CD4-positive, alpha-beta T cell treated with Interleukin-10 for 1 hour (primary cell): ENCODE data around the gene CD99L2.

Experiments
- DNase-seq: peaks from one replicate; pipeline ENCODE4 v3.0.0-alpha.2; 2020

Gene CD99L2, protein sequence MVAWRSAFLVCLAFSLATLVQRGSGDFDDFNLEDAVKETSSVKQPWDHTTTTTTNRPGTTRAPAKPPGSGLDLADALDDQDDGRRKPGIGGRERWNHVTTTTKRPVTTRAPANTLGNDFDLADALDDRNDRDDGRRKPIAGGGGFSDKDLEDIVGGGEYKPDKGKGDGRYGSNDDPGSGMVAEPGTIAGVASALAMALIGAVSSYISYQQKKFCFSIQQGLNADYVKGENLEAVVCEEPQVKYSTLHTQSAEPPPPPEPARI

DNA sequence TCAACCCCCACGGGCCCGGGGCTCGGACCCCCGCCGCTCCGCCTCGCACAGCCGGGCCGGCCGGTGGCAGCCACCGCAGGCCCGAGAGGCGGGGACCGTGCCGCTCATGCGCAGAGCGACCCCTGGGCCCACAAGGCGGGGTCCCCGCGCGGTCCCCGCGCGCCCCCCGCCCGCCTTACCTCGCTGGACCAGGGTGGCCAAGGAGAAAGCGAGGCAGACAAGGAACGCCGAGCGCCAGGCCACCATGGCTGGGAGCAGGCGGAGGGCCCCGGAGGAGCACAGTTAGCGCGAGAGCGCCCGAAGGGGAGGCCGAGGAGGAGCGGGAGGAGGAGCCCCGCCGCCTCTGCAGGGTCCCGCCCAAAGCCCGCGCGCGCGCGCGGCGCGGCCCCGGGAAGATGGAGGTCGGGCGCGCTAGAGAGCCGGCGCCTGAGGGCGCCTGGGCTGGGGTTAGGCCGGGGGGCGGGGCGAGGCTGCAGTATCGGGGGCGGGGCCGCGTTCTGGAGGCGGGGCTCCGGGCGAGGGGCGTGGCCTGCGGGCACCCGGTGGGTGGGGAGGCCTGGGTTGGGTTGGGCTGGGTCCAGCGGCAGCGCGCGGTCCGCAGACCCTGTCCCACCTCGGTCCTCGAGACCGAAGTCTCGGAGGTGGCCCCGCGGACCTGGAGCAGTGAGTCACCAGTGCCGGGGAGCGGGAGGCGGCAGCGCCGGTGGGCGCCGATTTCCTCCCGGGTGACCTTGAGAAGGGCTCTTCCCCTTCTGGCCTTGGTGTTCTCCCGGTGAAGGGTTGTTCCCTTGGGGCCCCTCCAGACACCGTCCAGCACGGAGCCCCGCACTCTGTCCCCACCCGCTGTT, at the start of gene CD99L2:
Gene CD99L2, minus strand, starts transcription at position 326 of the 848 bp plus-strand sequence. Its CDS starts 80 bp downstream, at position 246.
- peak; percentile 91 for DNase-seq

DNA sequence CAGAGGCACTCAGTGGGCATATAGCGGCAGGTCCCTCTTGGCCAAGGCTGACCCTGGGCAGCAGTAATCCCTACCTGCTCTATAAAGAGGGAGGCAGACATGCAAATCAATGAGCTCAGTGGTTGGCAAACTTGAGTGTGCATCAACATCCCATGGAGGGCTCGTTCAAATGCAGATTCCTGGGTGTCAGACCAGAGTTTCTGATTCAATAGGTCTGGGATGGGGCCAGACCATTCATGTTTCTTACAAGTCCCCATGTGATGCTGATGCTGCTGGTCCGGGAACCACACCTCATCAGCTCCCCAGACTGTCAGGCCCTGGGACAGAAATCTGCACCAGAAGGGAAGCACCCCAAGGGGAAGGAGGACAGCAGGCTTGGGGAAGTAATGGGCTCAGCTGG, 45.8 kb upstream of the CD99L2 start:
- no peak for DNase-seq

DNA sequence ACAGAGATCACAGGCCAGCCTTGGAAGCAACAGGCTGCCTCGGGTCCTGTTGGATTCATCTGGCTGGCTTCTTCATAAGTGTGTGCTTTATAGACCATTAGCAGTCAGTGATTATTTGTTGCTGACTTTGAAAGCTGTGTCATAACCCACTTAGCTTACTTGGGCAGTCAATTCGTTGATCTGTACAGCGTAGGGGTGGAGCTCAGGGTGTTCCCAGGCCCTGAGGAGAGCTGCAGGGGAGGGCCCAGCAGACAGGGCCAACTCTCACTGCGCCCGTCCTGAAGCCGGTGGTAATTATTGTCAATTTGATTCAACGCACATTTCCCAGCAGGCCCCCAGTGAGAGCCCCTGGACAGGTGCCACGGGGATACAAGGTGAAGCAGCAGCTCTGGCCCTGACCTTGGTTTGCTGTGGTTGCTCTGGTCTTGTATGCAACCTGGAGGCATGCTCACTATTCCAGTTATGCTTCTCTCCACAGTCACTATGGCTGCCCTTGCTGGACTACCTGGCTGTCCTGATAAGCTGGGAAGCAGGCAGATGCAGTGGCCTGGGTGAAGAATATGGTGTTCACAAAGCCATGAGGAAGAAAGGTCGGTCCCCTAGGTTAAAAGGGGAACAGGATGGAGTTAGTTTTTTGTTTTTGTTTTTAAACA, 44.6 kb upstream of the CD99L2 start:
- no peak for DNase-seq

DNA sequence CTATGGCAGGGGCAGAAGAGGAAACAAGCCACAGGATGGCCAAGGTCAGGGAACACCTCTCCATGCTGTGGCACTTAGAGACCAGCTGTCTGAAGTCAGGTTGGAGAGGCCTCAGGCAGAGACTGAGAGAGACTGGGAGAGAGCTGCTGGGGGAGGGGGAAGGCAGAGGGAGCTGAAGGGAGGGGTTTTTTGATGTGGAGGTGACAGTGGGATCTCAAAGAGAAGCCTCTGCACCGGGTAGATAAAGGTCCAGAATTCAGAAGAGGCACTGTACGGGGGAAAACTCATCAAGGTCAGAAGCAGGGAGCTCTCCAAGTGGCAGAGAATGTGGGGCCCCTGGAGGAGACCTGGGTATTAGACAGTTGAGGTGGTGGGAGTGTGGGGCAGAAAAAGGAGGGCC, 43.1 kb upstream of the CD99L2 start:
- DNase-seq, result no peak

DNA sequence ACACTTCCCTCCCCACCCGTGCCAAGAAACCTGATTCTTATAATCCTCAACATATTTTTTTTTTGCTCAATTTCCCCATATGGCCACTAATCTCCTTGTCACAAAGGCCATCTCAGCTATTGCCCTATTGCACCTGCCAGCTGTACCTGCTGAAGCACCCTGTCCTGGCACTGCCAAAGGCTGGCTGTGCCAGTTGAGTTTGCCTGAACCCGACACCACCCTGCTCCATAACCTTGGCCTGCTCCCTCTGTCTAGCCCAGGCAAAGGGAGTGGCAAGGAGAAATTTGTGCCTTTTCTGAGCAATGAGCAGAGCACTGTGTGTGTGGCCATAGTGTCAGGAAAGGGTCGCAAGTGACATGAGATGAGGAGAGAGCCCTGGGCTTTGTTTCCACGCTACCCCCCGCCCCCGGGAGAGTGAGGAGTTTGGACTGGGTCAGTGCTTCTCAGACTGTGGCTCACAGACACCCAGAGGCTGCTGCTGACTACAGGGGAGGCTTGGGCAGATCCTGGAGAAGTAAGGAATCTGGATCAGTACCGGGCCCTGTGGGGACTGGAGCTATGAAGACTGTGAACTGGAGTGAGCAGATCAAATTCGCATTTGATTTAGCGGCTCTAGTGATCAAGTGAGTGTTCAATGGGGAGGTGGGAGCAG, 42.5 kb upstream of the CD99L2 start:
- DNase-seq, result no peak

DNA sequence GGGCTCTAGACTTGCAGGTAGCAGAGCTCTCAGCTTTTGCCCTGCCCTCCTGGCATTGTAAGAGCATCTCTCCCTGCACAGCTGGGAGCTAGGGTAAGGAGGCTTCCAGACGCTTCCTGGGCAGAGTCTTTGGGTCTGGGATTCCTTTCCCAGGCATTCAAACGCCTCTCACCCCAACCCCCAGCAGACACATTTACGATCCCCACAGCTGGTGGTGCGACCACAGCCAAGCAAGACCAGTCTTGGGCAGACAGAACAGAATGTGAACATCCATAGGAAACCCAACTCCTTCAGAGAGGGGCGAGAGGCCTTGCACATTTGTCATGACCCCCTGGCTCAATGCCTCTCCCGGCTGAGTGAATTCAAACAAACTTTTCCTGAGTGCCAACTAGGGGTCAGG, 38.1 kb upstream of the CD99L2 start:
- no peak for DNase-seq

DNA sequence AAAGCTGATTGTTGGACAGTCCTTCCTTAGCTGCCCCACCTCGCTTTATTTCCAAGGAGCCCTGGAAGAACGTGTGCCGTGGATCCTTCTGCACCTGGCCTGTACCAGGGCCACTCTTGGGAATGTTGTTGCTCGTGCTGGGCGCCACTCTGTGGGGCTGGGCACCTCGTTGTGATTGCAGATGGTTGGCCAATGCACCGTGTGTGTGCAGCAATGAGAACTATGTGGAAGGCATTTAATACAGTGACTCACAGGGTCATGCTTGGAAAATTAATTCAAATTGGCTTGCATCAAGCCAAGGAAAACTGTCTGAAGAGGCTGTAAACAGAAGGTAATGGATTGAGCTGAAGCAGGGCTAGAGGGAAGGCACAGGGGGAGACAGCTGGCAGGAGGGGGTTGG, 37.0 kb upstream of the CD99L2 start:
- DNase-seq, result no peak

DNA sequence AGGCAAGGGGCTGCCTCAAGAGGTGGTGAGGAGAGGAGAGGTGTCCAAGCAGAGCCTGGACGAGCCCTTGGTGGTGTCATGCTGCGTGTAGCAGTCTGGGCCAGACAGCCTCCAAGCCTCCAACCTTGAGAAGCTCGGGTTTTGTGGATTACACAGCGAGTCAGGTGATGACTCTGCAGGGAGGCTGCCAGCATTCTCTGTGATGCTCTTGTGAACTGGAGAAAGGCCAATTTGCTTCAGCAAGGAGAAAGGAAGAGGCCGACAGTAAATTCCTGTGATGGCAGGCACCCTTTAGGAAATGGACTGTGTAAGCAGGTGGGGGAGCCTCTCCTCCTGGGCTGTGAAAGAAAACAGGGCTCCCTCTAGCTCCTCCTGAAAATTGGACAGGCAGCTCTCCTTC, 36.0 kb upstream of the CD99L2 start:
- no peak for DNase-seq

DNA sequence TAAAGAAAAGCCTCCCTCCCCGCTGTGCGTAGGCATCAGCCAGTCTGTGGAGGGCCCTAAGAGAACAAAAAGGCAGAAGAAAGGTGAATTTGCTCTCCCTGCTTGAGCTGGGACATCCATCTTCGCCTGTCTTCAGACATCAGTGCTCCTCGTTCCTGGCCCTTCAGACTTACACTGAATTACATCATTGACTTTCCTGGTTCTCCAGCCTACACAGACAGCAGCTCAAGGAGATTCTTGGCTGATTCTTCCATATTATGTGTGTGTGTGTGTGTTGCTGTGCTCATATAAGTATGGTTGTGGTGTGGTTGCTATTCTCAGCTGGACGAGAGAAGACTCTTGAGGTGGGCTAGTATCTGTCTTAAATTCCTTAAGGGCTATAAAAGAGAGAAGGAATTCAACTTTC, 35.5 kb upstream of the CD99L2 start:
- no peak for DNase-seq

DNA sequence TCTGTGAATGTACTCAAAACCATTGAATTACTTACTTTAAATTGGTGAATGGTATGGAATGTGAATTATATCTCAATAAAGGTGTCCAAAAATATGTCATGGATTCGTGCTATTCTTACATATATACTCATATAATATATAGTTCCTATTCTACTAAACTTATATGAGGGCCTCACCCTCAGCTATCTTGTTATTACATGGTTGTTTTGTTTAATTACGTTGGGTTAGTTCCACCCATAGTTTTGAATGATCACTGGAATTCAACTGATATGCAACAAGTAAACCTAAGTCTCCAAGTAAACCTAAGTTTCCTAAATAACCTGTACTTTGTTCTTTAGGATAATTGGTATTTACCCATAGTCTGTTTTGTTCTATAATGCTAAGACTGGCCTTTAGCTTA, 30.6 kb upstream of the CD99L2 start:
- no peak for DNase-seq

DNA sequence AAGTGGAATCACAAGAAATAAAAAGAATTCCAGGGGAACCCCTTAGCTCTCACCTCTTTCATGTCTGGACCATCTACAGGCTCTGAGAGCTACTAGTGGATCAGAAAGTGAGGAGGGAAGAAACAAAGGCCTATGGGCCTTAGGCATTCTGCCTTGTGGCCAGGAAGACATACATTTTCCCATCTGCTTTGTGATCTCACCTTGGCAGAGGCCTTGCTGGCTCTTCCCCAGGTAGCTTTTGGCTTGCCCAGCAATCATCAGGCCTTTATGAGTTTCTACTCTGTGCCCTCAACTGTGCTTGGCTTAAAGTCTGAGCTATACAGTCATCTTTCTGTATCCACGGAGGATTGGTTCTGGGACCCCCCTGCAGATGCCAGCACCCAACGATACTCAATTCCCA, 28.3 kb upstream of the CD99L2 start:
- no peak for DNase-seq

DNA sequence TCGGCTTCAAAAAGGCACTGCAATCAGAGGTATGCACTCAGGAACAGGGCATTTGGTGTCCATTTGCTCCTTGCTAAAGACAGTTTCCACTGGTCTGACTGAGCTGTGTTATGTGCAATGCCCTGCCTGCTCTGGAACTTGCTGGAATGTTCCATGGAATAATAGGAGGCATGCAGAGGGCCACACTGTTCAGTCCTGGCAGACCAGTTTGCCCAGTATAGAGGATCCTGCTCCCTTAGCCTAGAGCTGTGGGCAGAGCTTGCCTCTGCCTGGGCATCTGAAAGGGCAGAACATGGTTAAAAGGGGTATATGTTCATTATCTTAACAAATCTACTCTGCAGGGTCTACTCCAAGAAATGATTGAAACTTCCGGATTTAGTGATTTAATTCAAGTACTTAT, 27.8 kb upstream of the CD99L2 start:
- DNase-seq, result no peak

DNA sequence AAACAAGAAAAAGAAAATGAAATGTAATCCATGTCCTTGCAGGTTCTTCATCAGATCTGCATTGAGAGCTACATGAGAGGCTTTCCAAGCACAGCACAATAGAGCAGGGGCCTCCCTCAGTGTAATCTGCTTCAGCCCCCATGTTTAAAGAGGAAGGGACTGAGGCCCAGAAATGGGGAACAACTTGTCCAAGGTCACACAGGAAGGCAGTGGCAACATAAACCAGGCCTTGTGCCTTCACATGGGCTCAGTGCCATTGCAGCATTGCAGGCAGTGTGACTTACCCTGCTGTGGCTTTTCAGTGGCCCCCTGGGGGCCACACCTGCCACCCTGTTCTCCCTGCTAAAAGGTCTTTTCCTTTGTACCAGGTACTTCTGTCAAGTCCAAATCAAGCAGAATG, 20.9 kb upstream of the CD99L2 start:
- DNase-seq, result no peak

DNA sequence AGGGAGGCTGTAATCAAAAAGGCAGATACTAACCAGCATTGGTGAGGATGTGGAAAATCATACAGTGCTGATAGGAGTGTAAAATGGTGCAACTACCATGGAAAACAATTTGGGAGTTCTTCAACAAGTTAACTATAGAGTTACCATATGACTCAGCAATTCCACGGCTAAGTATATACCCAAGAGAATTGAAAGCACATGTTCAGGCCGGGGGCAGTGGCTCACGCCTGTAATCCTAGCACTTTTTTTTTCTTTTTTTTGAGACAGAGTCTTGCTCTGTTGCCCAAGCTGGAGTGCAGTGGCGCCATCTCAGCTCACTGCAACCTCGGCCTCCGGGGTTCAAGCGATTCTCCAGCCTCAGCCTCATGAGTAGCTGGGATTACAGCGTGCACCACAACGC, 15.0 kb upstream of the CD99L2 start:
- no peak for DNase-seq

DNA sequence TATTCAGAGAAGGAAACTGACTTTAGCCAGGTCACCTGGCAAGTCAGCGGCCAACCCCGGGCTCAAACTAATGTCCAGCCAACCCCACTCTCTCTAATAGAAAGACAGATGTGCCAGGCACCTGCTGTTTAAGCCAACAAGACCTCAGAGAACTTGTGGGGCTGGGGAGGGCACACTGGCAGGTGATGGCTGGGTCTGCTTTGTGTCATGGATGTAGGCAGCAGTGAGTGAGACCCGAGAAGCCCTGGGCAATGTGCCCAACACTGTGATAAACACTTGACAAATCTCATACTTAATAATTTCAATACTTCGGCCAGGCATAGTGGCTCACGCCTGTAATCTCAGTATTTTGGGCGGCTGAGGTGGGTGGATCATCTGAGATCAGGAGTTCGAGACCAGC, 9.0 kb upstream of the CD99L2 start:
- DNase-seq, result no peak

DNA sequence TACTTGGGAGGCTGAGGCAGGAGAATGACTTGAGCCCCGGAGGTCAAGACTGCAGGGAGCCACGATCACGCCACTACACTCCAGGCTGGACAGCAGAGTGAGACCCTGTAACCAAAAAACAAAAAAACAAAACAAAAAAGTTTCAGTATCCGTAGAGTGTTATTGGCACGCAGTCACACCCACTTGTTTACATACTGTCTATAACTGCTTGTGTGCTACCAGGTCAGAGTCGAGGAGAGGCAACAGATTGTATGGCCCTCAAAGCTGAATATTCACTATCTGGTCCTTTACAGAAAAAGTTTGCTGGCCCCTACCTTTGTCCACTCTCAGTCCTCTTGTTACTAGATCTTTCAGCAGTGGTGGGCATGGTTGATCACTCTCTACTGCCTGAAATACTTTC, 8.2 kb upstream of the CD99L2 start:
- no peak for DNase-seq

DNA sequence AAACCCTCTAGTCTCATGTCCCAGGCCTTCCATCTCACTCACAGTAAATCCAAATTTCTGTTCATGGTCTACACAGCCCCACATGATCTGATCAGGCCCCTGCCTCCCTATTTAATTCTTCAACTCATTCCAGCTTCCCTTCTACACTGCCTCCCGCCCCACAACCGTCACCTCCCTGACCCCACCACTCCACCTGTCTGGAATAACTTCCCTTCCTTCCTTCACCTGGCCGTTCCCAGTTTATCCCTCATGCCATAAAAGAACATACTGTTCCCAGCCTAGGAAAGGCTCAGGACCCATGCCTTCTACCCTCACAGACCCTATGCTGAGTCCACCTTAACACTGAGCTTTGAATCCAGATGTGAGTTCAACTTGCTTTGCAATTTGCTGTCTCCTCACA, 6.8 kb upstream of the CD99L2 start:
- no peak for DNase-seq

DNA sequence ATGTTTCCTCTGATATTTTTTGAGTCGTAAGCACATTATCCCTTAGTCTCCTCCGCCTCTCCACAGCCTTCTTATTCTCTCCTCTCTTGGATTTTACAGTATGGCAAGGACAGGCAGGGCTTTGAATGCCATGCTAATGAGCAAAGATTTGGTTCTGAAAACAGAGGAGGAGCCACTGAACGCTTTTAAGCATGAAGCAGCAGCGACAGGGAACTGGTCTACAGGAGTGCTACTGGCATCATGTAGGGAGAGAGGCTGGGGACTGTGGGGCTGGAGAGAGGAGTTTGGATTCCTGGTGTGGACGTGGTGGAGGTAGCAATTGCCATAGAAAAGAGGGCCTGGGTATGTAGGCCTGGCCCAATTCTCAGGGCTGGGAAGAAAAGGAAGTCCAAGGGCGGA, 4.6 kb upstream of the CD99L2 start:
- DNase-seq, result no peak

DNA sequence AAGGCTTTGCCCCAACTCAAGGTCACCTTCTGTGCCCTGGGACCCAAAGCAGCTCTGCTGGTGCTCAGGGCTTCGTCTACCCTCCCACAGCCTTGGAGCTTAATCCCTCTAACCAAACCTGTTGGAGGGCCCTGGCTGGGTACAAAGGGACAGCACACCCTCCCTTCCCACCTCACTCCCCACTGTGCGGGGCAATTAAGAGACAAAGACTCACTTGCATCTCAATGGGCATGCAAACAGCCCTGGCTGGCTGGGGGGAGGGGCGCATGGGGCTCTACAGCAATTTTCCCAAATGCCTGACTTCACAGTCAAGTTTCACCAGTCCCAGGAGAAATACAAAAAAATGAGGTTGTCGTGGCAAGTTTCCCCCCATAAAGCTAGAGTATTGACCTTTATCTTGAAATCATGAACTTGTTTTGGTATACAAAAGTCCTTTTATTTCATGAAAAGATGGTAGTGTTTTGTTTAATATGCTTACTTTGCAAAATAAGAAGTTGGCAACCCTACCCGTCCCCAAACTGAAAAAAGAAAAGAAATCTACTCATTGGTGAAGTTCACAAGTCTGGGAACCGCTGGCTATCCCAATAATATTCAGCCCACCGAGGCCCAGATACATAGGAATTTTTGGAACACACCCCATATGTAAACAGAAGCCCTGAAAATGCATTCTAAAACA, 4.1 kb upstream of the CD99L2 start:
- no peak for DNase-seq

DNA sequence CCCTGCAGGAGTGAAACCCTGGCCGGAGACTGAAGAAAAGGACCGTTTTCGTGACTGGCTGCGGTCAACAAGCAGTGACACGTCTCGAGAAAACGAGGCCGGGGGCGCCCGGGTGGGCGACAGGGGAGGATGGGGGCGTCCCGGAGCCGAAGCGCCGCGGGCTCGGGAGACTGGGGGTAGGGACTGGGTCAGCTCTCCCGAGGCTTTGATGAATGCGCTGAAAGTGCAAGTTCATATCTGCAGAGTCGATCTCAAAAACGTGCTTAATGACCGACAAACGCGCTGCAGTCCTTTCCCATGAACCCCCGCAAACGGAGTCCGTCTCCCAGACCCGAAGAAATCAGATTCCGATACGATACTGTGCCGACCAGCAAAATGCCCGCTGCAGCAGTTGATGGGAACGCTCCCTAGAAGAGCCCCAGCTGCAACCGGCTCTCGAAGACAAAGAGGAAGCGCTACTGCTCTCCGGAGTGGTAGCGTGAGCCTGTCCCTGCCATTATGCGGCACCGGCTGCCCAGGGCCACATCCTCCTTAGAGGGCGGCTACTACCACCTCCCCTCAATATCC, 806 bp upstream of the CD99L2 start:
- DNase-seq, result peak; percentile 24

DNA sequence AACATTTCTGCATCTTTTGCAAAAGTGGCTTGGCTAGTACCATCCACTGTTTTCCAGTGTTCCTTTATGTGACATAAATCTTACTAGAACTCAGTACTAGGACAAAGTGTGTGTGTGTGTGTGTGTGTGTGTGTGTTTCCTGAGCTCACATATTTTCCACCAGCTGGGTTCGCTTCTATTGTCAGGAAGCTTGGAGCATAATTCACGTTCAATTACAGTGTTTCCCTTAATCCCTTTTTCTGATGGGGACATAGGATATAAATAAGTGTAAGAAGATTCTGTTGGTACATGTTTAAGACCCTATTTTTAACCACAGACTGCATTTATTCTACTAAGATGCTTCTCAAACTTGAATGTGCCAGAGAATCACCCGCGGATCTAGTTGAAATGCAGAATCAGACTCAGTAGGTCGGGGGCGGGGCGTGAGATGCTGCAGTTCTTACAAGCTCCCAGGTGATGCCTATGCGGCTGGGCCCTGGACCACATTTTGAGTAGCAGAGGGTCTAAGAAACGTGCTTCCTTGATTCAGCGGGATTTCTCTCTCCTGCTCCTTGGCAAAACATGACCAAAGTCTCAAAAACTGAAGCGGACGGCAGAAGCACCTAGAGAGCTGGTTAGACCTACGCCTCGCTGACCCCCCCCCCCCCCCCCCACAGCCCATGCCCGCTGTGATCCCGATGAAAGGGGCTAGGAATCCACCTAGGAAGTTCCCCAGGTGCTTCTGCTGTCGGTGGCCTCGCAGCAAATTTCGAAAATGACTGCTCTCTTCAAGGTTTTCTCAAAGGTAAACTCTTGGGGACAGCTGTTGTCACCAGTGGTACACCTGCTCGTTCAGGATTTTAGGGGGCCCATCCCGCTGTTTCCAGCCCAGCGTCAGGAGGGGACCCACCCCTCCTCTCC, 797 bp downstream of the CD99L2 start:
- peak; percentile 36 for DNase-seq

DNA sequence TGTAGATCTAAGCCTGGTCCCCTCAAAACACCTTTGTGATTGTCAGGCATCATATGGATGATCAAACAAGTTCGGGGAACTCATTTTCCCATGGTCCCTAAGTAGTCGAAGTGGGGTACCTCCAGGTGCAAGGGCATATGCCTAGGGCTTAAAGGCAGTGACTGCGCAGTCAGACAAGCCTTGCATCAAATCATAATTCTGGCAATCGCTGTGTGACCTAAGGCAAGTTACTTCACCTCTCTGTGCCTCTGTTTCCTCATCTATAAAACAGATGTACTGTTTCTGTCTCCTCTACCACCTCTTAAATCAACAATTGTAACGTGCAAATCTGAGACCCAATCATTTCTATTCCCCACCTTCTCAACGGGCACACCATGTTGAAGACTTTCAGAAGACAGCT, 1.8 kb downstream of the CD99L2 start:
- DNase-seq, result no peak
